NCI-H226 (cell line): ENCODE data around the gene RPL36AL.
A peak's percentile ranks its signal among the peaks of the same experiment; 100 is the strongest.
"Not testable (repeated sequence)": the region's sequence is repeated elsewhere in the genome, so short reads cannot be mapped to it uniquely, and the experiment has no call there.

Experiments used
- DNase-seq: peaks from one replicate; pipeline ENCODE4 v3.0.0-alpha.2; 2015

The RPL36AL gene

DNA sequence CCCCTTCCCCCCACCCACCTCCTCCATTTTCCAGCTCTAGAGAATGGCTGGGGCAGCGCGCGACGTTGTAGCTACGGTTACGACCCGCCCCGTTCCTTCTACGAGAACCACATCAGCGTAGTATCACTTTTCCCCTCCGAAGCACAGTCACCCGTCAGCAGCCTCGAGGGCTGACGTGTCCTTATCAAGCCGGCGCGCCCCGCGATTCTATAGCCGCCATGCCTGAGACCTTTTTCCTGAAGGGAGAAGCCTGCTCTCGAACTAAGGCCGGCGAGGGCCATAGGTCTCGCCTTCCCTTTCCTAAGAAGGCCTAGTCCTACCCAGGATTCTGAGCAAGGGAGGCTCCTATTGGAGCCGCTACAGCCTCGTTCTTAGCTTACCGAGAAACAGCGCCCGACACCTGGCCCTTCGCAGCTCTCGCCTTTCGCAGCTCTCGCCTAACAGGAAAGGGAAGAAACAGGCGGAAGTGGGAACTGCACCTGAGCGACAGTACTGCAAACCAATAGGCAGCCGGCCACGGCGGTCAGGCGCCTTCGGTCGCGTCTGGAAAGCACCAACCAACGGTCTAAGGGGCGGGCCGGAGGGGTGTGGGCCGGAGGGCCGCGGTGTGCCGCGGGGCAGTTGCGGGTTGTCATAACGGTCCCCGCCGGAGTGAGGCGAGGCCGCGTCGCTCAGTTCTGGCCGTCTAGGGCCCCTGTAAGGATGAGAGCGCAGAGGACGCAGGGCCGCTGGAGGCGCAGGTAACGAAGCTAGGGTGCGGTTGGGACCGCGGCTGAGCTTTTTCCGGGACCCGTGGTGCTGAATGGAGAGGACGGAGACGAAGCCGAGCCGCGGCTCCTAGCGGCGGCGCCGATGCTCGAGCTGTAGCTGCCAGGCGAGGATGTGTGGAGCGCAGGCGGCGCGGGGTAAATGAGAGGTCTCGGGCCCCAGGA, at the start of gene RPL36AL, which contains the start of gene MGAT2:
RPL36AL (minus strand) TSS at position 445 of the 932 bp plus-strand sequence. CDS start 1,522 bp downstream, outside the sequence.
MGAT2 (plus strand) TSS at position 618 of the 932 bp plus-strand sequence. CDS start 470 bp downstream, outside the sequence.
- DNase-seq: peak; percentile 99

DNA sequence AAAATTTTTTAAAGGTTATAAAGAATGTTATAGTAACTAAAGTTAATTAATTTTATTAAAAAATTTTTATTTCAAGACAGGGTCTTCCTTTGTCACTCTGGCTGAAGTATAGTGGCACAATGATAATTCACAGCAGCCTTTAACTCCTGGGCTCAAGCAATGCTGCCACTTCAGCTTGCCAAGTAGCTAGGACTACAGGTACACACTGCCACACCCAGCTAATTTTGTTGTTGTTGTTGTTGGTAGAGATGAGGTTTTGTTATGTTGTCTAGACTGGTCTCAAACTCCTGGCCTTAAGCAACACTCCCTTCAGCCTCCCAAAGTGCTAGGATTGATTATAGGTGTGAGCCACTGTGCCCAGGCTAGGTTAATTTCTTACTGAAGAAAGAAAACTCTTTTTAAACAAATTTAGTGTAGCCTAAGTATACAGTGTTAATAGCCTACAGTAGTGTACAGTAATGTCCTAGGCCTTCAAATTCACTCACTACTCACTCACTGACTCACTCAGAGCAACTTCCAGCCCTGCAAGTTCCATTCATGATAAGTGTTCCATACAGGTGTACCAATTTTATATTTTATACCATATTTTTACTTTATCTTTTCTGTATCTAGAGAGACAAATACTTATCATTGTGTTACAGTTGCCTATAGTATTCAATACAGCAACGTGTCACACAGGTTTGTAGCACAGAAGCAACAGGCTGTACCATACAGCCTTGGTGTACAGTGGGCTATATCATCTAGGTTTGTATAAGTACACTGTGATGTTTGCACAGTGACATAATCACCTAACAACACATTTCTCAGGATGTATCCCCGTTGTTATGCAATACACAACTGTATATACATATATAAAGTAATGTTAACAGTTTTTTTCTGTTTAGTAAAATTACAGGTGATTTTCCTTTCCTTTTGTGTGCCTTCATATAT, 39.4 kb upstream of the RPL36AL start:
- DNase-seq: no peak

DNA sequence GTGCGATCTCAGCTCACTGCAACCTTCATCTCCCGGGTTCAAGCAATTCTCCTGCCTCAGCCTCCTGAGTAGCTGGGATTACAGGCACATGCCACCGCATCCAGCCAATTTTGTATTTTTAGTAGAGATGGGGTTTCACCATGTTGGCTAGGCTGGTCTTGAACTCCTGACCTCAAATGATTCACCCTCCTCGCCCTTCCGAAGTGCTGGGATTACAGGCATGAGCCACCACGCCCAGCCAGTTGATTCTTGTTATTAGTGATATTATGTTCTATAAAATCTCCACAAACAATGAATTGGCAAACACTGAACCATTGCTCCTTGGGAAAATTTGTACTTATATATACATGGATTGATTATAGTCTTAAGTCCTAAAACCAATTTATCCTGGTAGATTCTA, 37.1 kb upstream of the RPL36AL start:
- peak; percentile 13 for DNase-seq

DNA sequence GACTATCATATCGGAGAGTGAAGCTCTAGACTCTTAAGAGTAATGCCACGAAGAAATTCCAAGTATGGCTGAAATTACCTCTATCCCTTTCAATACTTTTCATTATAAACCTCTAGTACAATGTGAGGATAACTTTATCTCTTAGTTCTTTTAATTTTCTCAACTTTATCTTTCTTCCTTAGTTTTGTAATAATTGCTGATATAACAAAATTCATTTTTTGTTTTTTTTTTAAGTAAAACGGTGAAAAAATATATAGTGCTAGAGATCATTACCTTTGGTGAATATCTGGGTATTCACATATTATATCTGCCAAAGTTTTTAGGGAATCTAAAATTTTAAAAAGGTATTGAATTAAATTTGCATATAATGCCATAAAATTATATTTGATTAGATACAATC, 34.1 kb upstream of the RPL36AL start:
- no peak for DNase-seq

DNA sequence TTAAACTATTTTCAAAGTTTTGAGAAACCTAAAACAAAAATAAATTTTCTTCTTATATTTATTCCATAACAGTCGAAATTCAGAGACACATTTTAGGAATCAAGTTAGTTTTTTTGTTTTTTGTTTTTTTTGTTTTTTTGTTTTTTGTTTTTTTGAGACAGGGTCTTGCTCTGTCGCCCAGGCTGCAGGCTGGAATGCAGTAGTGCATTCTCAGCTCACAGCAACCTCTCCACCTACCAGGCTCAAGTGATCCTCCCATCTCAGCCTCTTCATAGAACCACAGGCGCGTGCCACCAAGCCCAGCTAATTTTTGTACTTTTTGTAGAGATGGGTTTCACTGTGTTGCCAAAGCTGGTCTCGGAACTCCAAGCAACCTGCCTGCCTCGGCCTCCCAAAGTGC, 33.1 kb upstream of the RPL36AL start:
- DNase-seq: no peak

DNA sequence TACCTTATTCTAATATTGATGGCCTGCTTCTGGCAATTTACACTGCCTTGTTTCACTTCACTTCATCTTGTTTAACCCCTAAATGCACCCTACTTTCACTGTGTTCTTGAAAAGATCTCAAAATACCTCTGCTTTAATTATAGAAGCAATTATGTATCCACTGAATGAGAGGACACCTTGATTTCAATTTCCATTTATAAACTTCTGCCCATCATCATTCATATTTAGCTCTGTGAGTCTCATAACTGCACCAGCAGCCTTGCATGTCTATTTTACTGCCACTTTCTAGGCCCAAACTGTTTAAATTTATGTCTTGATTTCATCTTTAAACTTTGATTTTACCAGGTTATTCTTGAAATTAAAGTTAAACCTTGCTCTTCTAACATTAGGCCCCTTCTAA, 21.7 kb upstream of the RPL36AL start:
- DNase-seq: no peak

DNA sequence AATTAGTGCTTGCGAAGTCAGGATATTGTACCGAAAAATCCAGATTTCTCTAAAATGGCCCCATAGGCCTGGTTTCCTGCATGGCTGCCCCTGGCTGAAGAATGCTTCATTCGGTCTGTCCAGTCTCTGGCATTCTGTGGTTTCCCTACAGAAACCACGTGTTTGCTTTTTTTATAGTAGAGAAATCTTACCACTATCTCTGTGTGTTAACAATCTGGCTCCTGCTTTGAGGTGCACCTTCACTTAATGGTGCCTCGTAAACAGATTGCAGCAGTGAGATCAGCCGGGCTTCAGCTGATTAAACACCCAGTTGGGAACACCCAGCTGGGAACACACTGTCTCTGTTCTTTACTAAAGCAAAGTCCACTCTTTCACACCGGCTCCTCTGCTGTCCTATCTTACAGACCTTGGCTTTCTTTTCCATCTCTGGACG, 21.3 kb upstream of the RPL36AL start:
- peak; percentile 36 for DNase-seq

DNA sequence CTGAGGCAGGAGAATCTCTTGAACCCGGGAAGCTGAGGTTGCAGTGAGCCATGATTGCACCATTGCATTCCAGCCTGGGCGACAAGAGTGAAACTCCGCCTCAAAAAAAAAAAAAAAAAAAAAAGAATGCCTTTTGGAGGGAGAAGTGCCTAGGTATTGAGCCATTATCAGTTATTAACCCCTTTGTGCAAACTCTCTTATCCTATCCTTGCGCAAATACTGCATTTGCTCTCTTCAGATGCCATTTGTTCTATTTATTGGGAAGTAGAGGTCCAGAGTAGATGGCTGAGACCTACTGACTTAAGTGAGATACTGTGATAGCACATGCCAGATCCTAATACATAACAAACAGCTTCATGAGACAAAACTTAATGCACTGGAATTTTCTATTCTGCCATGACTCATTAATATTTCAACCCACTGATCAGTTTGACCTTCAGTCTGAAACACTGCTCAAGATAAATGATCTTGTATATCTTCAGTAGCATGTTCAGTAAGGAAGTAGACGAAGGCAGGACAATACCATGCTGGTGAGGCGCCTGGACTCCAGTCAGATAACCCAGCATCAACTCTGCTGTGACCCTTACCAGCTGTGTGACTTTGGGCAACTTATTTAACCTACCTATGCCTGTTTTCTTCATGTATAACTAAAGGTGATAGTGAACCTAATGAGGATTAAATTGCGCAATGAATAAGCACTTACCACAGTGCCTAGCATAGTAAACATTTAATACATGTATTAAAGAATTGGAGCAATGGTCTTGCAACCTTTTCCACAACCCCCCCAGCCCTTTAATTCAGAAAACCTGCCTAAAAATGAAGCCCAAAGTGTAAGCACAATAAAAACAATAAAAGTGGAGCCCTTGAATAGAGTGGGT, 20.4 kb upstream of the RPL36AL start:
- DNase-seq: no peak

DNA sequence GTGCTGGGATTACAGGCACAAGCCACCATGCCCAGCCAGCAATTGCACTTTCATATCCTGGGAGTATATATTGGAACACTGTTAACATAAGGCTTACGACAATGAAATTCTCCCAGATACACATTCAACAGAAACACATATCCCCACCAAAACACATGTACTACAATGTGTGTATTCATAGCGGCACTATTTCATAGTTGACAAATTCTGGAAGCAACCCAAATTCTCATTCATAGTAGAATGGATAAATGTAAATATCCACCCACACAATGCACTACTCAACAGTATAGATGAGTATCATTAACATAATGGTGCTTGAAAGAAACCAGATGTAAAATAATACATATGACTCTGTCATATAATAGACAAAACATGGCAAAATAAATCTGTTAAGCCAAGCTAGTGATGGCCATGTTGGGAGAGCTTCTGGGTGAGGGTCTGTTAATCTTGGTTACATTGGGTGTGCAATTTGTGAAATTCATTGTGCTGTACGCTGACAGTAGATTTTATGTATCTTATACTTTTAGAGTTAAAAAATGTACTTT, 17.2 kb upstream of the RPL36AL start:
- no peak for DNase-seq

DNA sequence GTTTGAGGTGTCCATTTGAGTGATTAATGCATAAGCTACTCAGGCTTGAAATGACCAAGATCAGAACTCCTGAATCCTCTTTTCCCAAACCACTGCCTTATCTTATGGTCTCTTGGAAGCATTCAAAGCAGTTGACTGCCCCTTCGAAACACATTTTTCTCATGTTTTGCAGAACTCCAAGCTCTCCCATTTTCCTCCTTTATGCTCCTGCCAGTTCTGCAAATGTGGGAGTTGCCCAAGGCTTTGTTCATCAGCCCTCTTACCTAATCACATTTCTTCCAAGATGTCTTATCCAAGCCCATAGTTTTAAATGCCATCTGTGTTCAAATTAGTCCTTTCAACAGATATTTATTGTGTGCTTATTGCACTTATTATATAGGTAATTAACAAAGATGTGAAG, 16.4 kb upstream of the RPL36AL start:
- DNase-seq: peak; percentile 75

DNA sequence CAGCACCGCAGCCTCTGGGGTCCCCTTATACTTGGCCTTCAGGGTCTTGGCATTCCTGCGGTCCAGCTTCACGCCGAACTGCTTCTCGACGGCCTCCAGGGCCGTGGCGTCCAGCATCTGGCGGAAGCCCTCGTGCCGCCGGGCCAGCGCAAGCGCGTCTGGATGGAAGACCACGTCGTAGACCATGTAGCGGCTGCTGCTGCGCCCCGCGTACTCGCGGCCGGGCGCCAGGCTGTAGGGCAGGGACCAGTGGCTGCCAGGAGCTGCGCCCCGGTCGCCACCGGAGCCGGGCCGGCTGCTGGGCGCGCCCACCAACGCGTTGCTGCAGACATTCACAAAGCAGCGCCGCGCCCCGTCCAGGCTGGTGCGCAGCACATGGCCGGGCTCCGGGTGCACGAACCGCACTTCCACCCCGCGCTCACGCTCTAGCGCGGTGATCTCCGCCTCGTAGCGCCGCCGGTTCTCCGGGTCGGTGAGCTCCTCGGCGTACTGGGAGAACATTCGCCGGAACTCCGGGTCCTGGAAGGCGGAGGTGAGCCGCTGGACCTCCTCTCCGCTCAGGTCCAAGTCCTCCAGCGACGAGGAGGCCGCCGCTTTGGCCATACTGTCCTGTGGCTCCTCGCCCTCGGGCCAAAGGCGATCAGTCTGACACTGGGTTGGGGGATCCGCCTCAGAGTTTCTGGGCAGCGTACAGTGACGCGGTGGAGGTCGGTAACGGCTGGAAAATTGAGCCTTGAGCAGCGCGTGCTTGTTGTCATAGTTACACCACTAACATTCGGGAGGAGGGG, 14.3 kb upstream of the RPL36AL start, which contains the start of gene DNAAF2:
DNAAF2 (minus strand) TSS at position 698 of the 788 bp plus-strand sequence; CDS start at position 603, 95 bp downstream.
- DNase-seq: peak; percentile 45

DNA sequence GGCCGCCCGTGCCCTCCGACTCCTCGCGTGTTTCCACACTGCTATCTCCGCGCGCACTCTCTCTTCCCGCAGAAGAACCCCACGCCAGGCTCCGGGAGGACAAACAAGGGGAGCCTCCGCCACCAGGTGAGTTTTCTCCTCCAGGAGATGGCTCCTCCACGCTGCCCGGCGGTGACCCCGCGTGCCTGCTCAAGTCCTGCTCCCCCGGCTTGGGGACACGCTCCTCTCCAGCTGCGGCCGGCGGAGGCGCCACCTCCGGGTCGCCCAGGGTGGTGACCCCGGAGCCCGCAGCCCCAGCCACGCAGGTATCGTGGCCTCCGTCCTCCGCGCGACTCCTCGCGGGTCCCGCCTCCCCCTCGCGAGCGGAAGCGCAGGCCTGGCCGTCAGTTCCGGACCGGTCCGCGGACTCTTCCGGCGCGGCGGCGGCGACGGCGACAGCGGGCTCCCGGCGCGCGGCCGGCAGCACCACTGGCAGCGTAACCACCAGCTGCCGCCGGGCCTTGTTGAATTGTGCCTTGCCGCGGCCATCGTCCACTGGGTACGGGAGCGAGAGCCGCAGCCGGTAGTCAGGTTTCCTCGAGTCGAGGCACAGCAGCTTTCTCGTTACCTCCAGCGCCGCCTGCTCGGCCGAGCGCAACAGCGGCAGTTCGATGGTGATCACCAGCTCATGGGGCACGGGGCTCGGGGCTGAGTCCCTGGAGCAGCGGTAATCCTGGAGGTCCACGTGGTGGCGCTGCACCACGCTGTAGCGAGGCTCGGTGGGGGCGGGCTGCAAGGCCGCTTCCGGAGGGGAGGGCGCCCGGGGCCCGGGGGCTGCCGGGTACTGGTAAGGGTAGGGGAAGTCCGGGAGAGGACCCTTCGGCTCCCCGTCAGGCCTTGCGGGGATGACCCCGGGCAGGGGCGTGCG, 13.5 kb upstream of the RPL36AL start:
- peak; percentile 92 for DNase-seq

DNA sequence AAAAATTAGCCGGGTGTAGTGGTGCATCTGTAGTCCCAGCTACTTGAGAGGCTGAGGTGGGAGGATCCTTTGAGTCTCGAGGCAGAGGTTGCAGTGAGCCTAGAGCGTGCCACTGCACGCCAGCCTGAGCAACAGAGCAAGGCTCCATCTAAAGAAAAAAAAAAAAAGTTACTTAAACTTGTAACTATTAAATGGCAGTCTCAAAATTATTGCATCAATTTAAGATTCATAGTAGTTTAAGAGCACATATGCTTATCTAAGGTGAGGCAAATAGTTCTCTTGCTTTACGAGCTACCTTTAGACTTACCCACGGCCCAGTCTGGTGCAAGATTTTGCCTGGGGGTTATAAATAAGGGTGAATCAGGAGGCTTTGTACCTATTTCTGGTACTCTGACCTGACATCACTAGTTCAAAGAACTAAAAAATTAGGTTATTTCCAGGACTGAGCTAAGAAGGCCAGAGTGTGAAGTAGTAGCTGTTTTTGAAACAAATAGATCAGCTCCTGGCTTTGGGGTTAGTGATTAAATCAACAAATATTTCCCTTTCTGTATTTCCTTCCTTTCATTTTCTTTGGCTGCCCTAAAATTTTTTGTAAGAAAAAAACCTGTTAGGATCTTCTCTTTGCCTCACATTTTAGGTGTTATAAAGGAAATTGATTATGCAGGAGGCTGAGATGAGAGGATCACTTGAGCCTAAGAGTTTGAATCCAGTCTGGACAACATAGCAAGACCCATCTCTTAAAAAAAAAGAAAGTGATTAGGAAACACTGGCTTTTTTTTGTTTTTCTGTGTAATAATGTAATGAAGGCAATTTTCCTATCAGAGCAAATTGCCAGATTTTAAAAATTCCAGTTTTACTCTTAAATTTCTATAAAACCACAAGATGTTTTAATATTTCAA, 3.8 kb upstream of the RPL36AL start:
- DNase-seq: peak; percentile 38

DNA sequence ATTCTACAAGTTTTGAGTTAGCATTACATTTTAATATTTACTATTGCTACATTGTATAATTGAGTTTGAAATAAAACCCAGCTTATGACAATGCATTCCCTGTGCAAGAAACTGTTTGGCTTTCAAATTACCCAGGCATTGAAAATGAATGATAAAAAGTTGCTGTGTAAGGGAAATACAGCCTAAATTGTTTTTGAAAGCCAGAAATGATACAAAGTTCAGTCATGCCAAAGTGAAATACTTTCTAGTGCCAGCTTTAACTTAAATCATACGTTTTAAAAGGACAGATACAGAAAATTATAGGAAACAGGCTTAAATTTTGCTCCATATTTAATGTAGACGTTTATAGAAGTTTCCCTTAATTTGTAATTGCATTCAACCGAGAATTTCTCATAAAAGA, 3.0 kb upstream of the RPL36AL start:
- DNase-seq: no peak

DNA sequence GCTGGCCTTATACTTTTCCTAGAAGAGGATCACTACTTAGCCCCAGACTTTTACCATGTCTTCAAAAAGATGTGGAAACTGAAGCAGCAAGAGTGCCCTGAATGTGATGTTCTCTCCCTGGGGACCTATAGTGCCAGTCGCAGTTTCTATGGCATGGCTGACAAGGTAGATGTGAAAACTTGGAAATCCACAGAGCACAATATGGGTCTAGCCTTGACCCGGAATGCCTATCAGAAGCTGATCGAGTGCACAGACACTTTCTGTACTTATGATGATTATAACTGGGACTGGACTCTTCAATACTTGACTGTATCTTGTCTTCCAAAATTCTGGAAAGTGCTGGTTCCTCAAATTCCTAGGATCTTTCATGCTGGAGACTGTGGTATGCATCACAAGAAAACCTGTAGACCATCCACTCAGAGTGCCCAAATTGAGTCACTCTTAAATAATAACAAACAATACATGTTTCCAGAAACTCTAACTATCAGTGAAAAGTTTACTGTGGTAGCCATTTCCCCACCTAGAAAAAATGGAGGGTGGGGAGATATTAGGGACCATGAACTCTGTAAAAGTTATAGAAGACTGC, 1.7 kb upstream of the RPL36AL start:
- DNase-seq: no peak

DNA sequence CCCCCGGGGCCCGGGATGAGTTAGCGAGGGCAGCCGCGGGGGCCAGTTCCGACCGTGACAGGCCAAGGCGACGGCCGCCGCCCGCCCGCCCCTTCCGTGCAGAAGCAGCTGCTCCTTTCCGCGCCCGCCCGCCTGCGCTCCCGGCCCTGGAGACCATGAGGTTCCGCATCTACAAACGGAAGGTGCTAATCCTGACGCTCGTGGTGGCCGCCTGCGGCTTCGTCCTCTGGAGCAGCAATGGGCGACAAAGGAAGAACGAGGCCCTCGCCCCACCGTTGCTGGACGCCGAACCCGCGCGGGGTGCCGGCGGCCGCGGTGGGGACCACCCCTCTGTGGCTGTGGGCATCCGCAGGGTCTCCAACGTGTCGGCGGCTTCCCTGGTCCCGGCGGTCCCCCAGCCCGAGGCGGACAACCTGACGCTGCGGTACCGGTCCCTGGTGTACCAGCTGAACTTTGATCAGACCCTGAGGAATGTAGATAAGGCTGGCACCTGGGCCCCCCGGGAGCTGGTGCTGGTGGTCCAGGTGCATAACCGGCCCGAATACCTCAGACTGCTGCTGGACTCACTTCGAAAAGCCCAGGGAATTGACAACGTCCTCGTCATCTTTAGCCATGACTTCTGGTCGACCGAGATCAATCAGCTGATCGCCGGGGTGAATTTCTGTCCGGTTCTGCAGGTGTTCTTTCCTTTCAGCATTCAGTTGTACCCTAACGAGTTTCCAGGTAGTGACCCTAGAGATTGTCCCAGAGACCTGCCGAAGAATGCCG, 872 bp upstream of the RPL36AL start:
- DNase-seq: no peak

DNA sequence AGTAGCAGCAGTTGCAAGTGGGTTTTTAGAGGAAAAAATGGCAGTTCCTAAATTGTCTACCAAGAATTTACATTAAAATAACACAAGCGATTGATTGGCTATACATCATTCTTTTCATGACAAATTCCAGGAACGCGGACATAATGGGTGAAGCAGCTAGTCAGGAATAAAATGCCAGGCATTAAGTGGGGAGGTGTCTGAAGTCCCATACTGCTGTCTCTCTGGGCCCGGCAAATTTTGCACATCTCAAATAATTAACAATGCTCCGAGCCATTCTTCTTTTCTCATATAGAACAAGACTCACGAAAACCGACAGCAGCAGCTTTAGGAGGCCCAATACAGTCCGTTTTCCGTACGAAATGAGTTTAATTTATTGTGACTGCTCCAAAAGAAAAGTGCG, 696 bp downstream of the RPL36AL start:
- DNase-seq: no peak

DNA sequence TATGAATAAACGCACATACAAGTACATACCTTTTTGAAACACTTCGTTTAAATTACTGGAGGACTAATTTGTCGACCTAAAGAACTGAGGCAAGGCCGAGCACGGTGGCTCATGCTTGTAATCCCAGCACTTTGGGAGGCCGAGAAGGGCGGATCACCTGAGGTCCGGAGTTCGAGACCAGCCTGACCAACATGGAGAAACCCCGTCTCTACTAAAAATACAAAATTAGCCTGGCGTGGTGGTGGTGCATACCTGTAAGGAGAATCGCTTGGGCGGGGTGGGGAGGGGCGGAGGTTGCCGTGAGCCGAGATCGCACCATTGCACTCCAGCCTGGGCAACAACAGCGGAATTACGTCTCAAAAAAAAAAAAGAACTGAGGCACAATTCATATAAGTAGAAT, 1.2 kb downstream of the RPL36AL start:
- DNase-seq: not testable (repeated sequence)
